NCI-H748 (cell line): ENCODE data around the gene UBE2Q2.
"Not testable (repeated sequence)": the region's sequence is repeated elsewhere in the genome, so short reads cannot be mapped to it uniquely, and the experiment has no call there.

Experiments used
- DNase-seq: peaks from one replicate; lab custom pipeline; 2025; ENCODE audit not compliant: unreplicated experiment; lab: John Stamatoyannopoulos, UW

Gene UBE2Q2

GRCh38 chr15:75823860-75824613 is 19.2 kb upstream of the UBE2Q2 start:
- DNase-seq, result no peak

DNA sequence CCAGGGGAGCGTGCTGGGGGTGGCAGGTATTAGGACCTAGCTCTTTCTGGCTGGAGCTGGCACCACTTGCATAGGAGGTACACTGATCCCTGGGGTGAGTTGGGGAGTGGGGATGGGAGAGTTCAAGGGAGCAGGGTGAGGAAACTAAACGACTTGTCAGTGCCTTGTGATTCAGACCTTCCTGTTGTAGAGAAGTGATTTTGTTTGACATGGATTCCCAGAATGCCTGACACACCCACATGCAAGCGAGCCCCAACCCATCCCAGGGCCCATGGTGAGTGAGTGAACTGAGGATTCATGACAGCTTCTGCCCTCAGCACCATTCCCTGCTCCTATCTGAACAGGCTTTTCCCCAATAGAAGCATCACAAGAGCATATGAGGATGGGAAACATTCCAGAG is 15.6 kb upstream of the UBE2Q2 start:
- DNase-seq, result no peak

GRCh38 chr15:75828429-75828828 is 14.8 kb upstream of the UBE2Q2 start:
- DNase-seq, result no peak

- DNase-seq, result no peak
Measured at GRCh38 chr15:75830910-75831805, 12.1 kb upstream of the UBE2Q2 start.

- no peak for DNase-seq
Measured at GRCh38 chr15:75831806-75832102, 11.5 kb upstream of the UBE2Q2 start.

- DNase-seq, result no peak
Measured at GRCh38 chr15:75832114-75832513, 11.1 kb upstream of the UBE2Q2 start.

DNA sequence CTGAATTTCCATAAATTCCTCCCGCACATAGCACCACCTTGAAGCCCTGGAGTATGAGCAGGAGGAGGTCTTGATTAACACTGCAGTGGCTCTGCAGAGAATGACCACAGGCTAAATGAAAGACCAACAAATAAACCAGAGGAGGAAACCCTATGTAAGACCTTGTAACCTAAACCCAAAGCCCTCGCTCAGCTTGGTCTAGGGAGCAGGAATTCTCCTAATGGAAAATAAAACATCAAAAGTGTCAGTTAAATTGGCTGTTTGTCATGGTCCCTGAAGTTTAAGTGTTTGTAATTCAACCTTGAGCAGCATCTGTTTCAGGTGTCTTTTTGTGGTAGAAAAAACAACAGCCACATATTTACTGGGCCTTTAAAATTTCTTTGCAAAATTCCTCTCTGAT is 9.2 kb upstream of the UBE2Q2 start:
- DNase-seq, result no peak

DNA sequence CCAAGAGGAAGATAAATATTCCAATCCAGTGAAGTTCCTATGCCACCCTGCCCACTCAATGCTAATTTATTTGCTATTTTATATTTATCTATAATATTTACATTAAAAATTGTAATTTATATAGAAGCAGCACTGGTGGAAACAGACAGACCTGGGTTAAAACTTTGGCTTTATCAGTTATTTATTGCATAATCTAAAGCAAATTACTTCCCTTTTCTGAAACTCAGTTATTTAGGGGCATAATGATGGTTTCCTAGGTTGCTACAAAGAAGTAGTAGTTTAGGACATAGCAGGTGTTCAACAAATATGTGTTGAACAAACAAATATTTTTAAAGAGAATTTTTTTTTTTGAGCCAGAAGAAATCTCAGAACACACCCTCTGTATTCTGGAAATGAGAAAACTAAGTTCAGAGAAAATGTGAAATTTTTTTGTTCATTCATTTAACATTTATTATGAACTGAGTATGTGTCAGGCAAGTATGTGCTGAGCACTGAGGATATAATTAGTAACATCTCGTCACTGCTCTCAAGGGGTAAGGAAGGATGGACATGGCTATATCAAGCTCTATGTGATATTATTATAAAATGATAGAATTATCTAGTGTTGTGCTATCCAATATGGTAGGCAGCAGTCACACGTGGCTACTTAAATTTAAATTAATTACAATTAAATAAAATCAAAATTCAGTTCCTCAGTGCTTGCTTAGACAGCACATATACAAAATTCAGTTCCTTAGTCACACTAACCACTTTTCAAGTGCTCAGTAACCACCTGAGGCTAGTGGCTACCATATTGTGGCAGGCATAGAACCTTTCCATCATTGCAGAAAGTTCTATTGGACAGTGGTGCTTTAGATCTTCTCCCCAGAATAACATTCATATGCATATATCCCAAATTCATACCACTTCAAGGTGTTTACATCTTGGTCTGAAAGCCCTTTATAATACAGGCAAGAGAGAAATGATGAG is 7.0 kb upstream of the UBE2Q2 start:
- no peak for DNase-seq

DNA sequence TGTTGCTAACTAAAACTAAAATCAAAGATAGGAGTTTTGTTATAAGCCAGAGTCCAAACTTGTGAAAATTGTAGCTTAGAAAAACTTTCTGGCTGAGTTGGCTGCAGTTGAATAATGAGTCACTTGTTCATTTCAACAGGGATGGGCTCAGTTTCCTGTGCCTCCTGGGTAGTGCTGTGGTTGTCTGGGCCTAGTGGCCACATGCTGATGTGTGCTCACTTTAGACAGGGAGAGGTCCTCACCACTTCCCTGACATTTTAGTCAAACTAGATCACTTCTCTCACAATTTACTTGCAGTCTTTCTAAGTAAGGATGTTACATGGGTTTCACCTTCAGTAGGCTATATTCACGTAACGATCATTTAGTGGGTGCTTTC is 6.3 kb upstream of the UBE2Q2 start:
- no peak for DNase-seq

DNA sequence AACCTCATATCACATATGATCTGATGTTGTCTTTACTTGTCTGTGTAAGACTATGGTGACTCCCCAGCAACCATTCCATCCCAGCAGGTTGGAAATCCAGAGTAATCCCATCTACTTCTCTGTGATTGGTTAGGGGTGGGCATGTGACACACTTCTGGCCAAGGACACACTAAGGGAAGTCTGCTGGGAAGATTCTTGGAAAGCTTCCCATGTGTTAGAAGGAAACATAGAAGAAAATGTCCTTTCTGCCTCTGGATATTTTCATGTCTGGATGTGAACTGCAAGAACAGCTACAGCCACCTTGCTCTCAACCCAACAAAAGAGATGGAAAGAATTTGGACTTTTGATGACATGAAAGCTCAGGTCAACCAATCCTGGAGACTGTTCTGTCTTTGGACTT is 2.6 kb upstream of the UBE2Q2 start:
- DNase-seq, result no peak

- no peak for DNase-seq
Measured at GRCh38 chr15:75841626-75842025, 1.6 kb upstream of the UBE2Q2 start.

GRCh38 chr15:75843678-75844581 is 683 bp downstream of the UBE2Q2 start:
- DNase-seq, result peak; percentile 68

DNA sequence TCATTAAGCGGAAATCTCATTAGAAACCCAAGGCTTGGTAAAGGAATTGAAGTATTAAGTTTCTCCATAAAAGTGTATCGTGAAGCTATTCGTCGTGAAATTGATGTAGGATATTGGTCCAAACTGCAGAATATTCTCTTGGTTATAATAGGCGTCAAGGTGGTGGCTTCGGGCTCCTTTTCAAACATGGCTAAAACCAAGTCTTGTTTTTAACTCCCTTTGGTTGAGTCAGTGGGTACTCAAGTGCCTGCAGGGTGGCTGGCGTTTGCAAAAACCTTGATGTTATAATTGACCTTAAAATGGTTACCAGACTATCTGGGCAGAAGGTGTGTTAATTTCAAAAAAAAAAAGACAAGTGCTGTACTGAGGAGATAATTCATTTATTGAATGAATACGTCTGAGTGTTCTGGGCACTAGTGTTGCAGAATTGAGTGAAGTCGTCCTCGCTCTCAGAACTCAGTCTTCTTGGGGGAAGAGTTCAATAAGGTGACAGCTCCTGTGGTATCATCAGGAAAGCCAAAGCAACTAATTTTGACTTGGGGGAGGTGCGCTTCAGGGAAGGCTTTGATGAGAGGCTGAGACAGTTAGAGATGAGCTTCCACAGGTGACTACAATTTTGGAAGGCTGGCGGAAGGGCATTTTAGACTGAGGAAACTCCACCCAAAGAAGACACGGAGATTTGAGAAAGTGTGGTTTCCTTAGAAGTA is 1.5 kb downstream of the UBE2Q2 start:
- no peak for DNase-seq

GRCh38 chr15:75849167-75849566 is 5.9 kb downstream of the UBE2Q2 start:
- no peak for DNase-seq

DNA sequence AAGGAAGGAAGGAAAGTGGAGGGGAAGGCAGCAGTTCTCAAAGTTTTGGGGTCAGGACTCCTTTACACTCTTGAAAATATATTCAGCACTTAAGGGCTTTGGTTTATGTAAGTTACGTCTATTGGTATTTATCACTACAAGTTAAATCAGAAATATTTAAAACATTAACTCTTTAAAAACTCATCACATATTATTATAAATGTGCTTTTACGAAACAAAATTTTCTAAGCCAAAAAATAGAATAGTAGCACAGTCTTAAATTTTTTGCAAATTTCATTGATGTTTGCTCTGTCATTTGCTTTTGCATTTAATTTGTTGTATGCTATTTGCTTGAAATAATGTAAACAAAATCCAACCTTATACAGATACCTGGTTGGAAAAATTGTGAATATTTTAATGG is 7.5 kb downstream of the UBE2Q2 start:
- DNase-seq, result no peak

GRCh38 chr15:75851566-75851965 is 8.3 kb downstream of the UBE2Q2 start:
- not testable (repeated sequence) for DNase-seq

GRCh38 chr15:75857886-75858285 is 14.6 kb downstream of the UBE2Q2 start:
- no peak for DNase-seq

DNA sequence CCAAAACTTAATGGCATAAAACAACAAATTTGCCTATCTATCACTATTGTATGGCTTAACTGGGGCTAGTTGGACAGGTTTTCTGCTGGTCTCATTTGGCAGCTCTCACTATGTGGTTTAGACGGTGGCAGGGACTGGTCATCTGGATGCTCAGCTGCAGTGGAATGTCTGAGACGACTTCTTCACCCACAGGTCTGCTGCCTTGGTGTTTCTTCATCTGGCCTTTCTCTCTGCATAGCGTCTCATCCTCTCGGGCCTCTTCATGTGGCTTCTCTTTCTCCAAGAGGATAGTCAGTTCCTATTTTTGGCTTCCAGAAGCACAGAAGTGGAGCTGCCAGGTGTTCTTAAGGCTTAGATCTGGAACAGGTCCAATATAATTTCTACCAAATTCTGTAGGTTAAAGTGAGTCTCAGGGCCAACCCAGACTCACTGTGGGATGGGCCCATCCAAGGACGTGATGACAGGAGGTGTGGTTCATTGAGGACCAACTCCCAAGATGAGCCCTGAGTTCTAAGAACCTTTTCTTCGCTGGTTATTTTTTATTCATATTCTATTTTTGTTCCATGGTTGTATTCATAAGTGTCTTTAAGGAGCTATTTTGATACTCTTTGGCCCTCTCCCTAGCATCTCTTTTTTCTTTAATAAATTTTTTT is 18.6 kb downstream of the UBE2Q2 start:
- DNase-seq, result no peak

GRCh38 chr15:75862796-75863195 is 19.5 kb downstream of the UBE2Q2 start:
- no peak for DNase-seq
